GM12873 (cell line): ENCODE results near the gene SPINK13.

Experiments used
- CTCF ChIP-seq: IDR thresholded peaks from 2 replicates; pipeline ENCODE4 v1.5.1; 2012; ENCODE audit warnings: low read depth, mild to moderate bottlenecking, moderate library complexity, low read length, control low read depth; ENCODE audit not compliant: insufficient read depth; ENCODE audit errors: missing control alignments

The SPINK13 gene

GRCh38 chr5:148238418-148238794 lies 30.2 kb upstream of the SPINK13 start, which contains the start of gene MARCOL:
MARCOL (plus strand) TSS chr5:148238525; CDS start chr5:148238598, 73 bp downstream.
- TF ChIP-seq CTCF = no peak

- no peak for TF ChIP-seq CTCF
Measured at GRCh38 chr5:148248894-148249293, 19.7 kb upstream of the SPINK13 start.

GRCh38 chr5:148255456-148255855 lies 13.1 kb upstream of the SPINK13 start:
- no peak for TF ChIP-seq CTCF

GRCh38 chr5:148259288-148259687 lies 9.3 kb upstream of the SPINK13 start:
- no peak for TF ChIP-seq CTCF

GRCh38 chr5:148261221-148261620 lies 7.4 kb upstream of the SPINK13 start:
- TF ChIP-seq CTCF = no peak

- no peak for TF ChIP-seq CTCF
Measured at GRCh38 chr5:148267962-148268361, 632 bp upstream of the SPINK13 start.

GRCh38 chr5:148290271-148291195 lies 21.9 kb downstream of the SPINK13 start:
- TF ChIP-seq CTCF = peak; percentile 34
